C4-2B (cell line): ENCODE data around the gene ANKRD13A.
"Not testable (repeated sequence)": the region's sequence is repeated elsewhere in the genome, so short reads cannot be mapped to it uniquely, and the experiment has no call there.

ENCODE experiments used
- CTCF ChIP-seq: fragments of 450-650 bp; conservative IDR thresholded peaks from 2 replicates; pipeline ENCODE4 v1.5.1; 2017; ENCODE audit warnings: mild to moderate bottlenecking
- ZFX ChIP-seq: fragments of 450-650 bp; IDR thresholded peaks from 2 replicates; pipeline ENCODE4 v1.6.1; 2017

- not testable (repeated sequence) for TF ChIP-seq CTCF, ZFX
These were observed 56.4 kb downstream of the ANKRD13A start for GRCh38 chr12:110055375-110056352.
